Amniotic stem cell (primary cell): ENCODE measurements around the gene INSL6.
"Not testable (repeated sequence)": the region's sequence is repeated elsewhere in the genome, so short reads cannot be mapped to it uniquely, and the experiment has no call there.

Source experiments
- DNase-seq: peaks from one replicate; lab custom pipeline; 2025; lab: John Stamatoyannopoulos, UW

INSL6 gene

DNA sequence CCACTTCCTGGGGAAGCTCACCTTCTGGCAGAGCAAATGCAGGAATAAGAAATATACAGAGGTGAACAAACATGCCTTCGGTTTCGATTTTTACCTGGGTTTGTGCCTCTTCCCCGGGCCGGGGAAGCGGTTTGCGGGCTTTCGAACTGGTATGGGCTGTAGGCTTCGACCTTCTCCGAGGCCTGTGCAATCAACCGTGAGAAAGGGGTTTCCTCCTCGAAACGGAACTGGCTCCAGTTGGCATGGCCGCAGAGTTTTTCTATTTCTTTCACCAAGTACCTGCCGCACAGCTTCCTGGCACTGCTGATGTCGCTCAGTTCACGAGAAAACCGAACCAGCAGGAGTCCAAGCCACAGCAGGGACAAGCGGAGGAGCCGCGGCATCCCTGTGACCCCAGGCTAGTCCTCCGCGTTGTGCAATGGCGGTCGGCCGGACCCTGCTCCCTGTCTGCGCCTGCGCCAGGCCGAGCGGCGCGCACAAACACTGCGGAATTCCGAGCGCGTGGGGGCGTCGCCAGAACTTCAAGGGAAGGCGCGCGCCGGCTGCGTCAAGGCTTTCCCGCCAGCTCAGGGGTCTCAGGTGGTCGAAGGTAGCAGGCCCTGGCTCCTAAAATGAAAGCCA is at the start of gene INSL6:
Gene INSL6 (minus strand): TSS at position 420 of the 621 bp plus-strand sequence. CDS start 37 bp downstream, at position 383.
- DNase-seq, result no peak

GRCh38 chr9:5231212-5231611 is 45.8 kb upstream of the INSL6 start, which contains the start of gene INSL4:
Gene INSL4, plus strand, starts transcription at chr9:5231419. Its CDS starts 105 bp downstream, at chr9:5231524.
- DNase-seq, result no peak

DNA sequence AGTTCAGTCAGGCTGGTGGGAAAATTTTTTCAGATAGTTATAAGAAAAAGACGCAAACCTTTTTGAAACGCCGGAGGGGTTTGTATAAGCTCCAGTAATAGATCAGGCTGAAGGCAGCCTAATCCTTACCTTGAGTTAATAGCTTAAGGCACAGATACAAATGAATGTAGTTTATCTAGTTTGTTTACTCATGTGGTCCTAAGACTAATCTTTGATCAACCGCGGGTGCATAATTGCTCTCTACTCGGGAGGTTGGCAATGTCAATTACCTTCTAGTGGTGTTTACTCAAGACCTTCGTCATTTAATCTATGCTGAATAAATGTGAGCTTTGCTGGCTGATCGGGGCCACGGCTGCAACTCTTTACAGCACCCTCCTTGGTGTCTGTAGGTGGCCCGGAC is 45.1 kb upstream of the INSL6 start:
- DNase-seq, result no peak

DNA sequence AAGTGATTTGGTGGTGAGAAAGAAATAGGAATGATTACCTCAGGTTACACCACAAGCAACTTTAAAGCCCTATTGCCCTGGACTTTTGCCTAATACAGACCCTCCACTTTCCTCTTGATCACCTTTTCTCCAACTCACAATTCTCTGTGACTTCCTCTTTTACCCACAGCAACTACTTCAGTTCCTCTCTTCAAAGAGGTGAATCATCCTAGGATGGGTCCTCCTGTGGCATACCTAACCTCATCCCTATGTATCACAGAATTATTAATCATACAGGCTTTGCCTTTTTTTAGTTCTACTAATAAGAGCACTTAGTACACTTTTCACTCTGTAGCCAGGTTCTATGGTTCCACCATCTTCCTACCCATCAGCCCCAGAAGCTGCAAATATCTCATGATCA is 19.6 kb upstream of the INSL6 start:
- DNase-seq, result no peak

- no peak for DNase-seq
Measured at GRCh38 chr9:5195463-5195862, 10.0 kb upstream of the INSL6 start.

DNA sequence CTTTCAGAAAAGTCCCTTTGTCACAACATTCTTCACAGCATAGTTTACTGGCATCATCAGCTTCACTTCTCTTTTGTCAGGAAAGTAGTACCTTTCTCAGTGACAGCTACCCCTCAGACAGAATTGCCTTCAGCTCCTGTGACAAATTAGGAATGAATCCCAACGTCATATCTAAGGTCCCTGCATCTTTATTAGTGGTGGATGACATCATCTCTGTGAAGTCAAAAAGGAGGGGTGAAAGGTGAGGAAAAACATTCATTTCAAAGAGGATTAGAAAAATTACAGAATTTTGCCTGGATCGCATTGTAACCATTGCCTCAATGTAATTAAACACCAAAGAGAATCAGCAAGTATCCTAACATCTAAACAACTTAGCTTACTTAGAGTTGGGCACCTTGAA is 7.9 kb upstream of the INSL6 start:
- no peak for DNase-seq

GRCh38 chr9:5191985-5192384 is 6.5 kb upstream of the INSL6 start:
- DNase-seq, result no peak

GRCh38 chr9:5188060-5188984 is 2.9 kb upstream of the INSL6 start:
- no peak for DNase-seq

DNA sequence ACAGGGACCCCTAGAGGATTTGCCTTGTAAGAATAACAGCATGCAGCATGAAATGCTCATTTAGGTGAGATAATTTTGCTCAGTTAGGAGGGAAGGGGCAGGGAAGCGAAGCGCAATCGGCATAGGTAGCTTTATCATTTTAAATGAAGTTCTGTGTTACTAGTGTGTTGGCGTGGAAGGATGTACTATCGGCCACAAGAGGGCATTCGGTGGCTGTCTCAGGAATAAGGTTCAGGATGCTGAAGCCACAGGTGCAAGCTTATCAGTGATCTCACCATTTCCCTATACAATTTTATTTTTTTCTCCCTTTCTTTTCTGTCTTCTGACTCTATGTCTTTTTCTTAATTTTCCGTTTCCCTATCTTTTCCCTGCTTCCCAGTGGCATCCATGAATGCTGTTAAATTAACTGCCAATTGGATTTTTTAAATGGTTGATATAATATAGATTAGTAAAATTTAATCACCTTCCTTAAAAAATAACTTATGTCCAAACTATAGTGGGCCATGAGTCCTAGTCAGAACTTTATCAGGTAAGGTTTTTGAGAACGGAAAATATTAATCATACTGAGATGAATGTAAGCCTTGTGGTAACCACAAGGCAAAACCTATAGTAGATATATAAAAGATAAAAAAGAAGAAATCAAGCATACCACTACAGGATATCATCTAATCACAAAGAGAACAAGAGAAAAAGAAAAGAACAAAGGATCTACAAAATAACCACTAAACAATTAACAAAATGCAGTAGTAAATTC is 1.2 kb upstream of the INSL6 start:
- DNase-seq, result peak; percentile 19

- DNase-seq, result no peak
Measured at GRCh38 chr9:5184776-5185175, 663 bp downstream of the INSL6 start.

DNA sequence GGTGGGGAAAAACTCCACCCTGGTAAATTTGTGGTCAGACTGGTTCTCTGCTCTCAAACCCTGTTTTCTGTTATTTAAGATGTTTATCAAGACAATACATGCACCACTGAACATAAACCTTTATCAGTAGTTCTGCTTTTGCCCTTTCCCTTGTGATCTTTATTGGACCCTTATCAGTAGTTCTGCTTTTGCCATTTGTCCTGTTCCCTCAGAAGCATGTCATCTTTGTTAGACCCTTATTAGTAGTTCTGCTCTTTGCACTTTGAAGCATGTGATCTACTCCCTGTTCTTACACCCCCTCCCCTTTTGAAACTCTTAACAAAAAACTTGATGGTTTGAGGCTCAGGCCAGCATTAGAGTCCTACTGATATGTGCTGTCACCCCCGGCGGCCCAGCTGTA is 4.8 kb downstream of the INSL6 start:
- not testable (repeated sequence) for DNase-seq

- DNase-seq, result no peak
Measured at GRCh38 chr9:5178126-5178805, 7.2 kb downstream of the INSL6 start.

GRCh38 chr9:5146241-5146640 is 39.2 kb downstream of the INSL6 start:
- DNase-seq, result no peak

- no peak for DNase-seq
Measured at GRCh38 chr9:5144217-5144616, 41.2 kb downstream of the INSL6 start.

- no peak for DNase-seq
Measured at GRCh38 chr9:5140151-5140550, 45.3 kb downstream of the INSL6 start.

GRCh38 chr9:5122516-5122915 is 62.9 kb downstream of the INSL6 start:
- no peak for DNase-seq

DNA sequence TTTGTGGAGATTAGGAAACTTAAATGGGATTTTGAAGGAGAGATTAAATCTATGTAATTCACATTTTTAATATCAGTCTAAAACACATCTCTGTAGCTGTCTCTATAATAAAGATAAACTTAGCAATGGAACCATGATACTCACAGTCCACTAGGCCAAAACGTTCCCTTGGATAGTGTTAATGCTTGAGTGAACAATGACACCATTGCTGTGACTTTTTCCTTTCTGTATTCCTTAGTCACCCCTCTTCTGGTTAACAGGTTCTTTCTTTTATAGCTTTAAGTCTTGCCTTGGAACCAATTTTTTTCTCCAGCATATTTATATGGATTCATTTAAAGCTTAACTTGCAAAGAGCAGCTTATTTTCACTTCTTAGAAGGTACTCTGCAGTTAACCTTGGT is 63.3 kb downstream of the INSL6 start:
- DNase-seq, result no peak

DNA sequence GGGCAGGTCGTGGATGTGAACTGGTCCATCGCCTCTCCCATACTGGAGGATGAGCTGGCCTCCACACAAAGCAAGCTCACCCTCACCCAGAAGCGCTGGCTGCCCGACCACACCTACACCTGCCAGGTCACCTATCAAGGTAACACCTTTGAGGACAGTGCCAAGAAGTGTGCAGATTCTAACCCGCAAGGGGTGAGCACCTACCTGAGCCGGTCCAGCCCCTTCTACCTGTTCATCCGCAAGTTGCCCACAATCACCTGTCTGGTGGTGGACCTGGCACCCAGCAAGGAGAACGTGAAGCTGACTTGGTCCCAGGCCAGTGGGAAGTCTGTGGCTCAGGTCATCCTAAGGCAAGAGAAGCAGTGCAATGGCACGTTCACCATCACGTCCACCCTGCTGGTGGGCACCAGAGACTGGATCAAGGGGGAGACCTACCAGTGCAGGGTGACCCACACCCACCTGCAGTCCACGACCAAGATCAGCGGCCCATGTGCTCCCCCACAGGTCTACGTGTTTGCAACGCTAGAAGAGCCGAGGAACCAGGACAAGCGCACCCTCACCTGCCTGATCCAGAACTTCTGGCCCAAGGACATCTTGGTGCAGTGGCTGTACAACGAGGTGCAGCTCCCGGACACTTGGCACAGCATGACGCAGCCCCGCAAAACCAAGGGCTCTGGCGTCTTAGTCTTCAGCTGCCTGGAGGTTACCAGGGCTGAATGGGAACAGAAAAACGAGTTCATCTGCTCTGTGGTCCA is 71.3 kb downstream of the INSL6 start:
- DNase-seq, result no peak
